ENCODE results near the gene DNAJB12. TPM values are rescaled to one million over a fixed set of nuclear protein-coding genes. Genes with fewer than 3 reads are reported as not detected.
A peak's percentile ranks its signal among the peaks of the same experiment; 100 is the strongest.

DNAJB12 gene
- total RNA-seq, 1 experiment from 2014 or later = 25.8 TPM

DNA sequence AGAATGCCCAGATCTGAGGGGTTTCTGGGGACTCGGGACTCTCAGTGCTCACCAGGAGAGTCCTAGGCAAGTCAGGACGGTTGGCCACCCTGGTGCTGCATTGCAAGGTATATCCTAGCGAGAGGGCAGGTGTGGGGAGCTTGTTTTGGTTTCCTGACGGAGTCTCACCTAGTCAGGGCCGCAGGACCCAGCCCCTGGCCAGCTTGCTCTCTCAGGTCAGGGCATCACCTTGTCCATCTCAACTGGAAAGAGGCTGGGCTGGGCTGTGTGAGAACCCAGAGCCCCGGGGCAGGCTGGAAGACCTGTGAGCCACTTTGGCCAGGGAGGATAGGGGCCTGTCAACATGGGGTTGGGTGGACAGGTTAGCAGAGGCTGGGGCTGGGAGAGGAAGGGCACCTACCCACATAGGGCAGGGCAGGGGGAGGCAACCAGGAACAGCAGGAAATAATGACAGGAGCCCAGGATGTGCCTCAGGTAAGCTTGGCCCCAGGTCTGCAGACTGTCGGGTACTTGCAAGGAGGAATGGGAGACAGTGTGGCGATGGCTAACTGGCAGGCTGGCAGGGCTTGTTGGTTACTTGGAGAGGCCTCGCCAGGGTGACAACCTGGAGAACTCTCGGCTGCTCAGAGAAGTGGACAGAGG lies 31.5 kb downstream of the DNAJB12 start:
- DNase-seq (ENCODE audit: low read depth, low spot score) (no peak), ATAC-seq (no peak)
- ChIA-PET POLR2A (interaction anchor here (0.6 to 9.7 kb wide), 6 partner anchors 13 to 62 kb away, joined by 3 to 221 read pairs (median 116); partner anchors contain the start of gene DDIT4), RAD21 (ENCODE audit: low non-redundant PET in 1 of 2, low total read pairs in 2 of 2, uncharacterized antibody in 2 of 2, unreplicated experiment in 2 of 2) (no interaction called here), CTCF (interaction anchor here (1.1 kb wide), 1 partner anchor 9 kb away, joined by 5 read pairs; no protein-coding TSS in a partner anchor)
- Histone ChIP-seq H4K20me1 (ENCODE audit: insufficient read depth) (no peaks in the 10 kb centered on the region), H3K27me3 (ENCODE audit: insufficient read depth, low read length) (no peaks in the 10 kb centered on the region), H3K36me3 (ENCODE audit: control insufficient read depth in 1 of 2, insufficient read depth in 2 of 2, low read length in 2 of 2) (no peaks in the 10 kb centered on the region), H3K4me2 (ENCODE audit: low read length) (peak overlapping the region; percentile 76), H3K79me2 (ENCODE audit: insufficient read depth, low read length) (no peaks in the 10 kb centered on the region), H3K4me3 (replicated peaks in 1 of 2; ENCODE audit: low read depth in 1 of 2, low read length in 2 of 2) (peak overlapping the region in 1 of 2 experiments; percentile 30; a peak in 1 of 4 replicates), H3K9ac (ENCODE audit: low read length) (peak overlapping the region; percentile 69), H3K27ac (ENCODE audit: low read depth, low read length) (peak overlapping the region; percentile 89), H3K9me2 (ENCODE audit: insufficient read depth) (no peaks in the 10 kb centered on the region), H3K9me3 (ENCODE audit: control insufficient read depth in 1 of 2, insufficient read depth in 1 of 2, low read depth in 1 of 2, low read length in 2 of 2) (no peaks in the 10 kb centered on the region), H2AFZ (ENCODE audit: low read depth, low read length, poor library complexity, severe bottlenecking) (no peak overlapping the region), H3K4me1 (ENCODE audit: control insufficient read depth in 1 of 2, insufficient read depth in 2 of 2, low read length in 2 of 2) (peaks cover 75 to 93% of the 10 kb centered on the region in 2 experiments)
- BruUV-seq (replicated peaks) = no TSS peak
- TF ChIP-seq CEBPB (IDR thresholded peaks at IDR 0.05; ENCODE audit: low read depth) (no peak), ELF1 (IDR thresholded peaks at IDR 0.05; ENCODE audit: borderline replicate concordance, low read depth) (no peak), SRF (IDR thresholded peaks at IDR 0.05; ENCODE audit: low read depth) (no peak), POLR2A (IDR thresholded peaks at IDR 0.05; ENCODE audit: borderline replicate concordance, extremely low read depth, insufficient read depth, insufficient read length) (no peak), CBX3 (IDR thresholded peaks at IDR 0.05; ENCODE audit: low read depth) (no peak), FOSL1 (IDR thresholded peaks at IDR 0.05; ENCODE audit: low read depth) (no peak), SP1 (IDR thresholded peaks at IDR 0.05; ENCODE audit: low read depth) (no peak), EGR1 (IDR thresholded peaks at IDR 0.05; ENCODE audit: low read depth) (no peak), EZH2 (IDR thresholded peaks at IDR 0.05) (no peak), POLR2AphosphoS5 (IDR thresholded peaks at IDR 0.05; ENCODE audit: low read depth, low read length) (no peak; the same call in 1 of the 2 replicates), EZH2phosphoT487 (IDR thresholded peaks at IDR 0.05; ENCODE audit: borderline replicate concordance) (no peak), RAD21 (IDR thresholded peaks at IDR 0.05; ENCODE audit: low read depth) (no peak), ZFX (IDR thresholded peaks at IDR 0.05) (no peak), TCF7L2 (IDR thresholded peaks at IDR 0.05; ENCODE audit: borderline replicate concordance, extremely low read depth, insufficient read depth, insufficient read length) (no peak)
- TF ChIP-seq, protein P1, sequence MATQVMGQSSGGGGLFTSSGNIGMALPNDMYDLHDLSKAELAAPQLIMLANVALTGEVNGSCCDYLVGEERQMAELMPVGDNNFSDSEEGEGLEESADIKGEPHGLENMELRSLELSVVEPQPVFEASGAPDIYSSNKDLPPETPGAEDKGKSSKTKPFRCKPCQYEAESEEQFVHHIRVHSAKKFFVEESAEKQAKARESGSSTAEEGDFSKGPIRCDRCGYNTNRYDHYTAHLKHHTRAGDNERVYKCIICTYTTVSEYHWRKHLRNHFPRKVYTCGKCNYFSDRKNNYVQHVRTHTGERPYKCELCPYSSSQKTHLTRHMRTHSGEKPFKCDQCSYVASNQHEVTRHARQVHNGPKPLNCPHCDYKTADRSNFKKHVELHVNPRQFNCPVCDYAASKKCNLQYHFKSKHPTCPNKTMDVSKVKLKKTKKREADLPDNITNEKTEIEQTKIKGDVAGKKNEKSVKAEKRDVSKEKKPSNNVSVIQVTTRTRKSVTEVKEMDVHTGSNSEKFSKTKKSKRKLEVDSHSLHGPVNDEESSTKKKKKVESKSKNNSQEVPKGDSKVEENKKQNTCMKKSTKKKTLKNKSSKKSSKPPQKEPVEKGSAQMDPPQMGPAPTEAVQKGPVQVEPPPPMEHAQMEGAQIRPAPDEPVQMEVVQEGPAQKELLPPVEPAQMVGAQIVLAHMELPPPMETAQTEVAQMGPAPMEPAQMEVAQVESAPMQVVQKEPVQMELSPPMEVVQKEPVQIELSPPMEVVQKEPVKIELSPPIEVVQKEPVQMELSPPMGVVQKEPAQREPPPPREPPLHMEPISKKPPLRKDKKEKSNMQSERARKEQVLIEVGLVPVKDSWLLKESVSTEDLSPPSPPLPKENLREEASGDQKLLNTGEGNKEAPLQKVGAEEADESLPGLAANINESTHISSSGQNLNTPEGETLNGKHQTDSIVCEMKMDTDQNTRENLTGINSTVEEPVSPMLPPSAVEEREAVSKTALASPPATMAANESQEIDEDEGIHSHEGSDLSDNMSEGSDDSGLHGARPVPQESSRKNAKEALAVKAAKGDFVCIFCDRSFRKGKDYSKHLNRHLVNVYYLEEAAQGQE (IDR thresholded peaks at IDR 0.05; ENCODE audit: low read depth) = no peak
- TF ChIP-seq, protein P2, sequence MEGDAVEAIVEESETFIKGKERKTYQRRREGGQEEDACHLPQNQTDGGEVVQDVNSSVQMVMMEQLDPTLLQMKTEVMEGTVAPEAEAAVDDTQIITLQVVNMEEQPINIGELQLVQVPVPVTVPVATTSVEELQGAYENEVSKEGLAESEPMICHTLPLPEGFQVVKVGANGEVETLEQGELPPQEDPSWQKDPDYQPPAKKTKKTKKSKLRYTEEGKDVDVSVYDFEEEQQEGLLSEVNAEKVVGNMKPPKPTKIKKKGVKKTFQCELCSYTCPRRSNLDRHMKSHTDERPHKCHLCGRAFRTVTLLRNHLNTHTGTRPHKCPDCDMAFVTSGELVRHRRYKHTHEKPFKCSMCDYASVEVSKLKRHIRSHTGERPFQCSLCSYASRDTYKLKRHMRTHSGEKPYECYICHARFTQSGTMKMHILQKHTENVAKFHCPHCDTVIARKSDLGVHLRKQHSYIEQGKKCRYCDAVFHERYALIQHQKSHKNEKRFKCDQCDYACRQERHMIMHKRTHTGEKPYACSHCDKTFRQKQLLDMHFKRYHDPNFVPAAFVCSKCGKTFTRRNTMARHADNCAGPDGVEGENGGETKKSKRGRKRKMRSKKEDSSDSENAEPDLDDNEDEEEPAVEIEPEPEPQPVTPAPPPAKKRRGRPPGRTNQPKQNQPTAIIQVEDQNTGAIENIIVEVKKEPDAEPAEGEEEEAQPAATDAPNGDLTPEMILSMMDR (IDR thresholded peaks at IDR 0.05 in 2 of 3, conservative IDR thresholded peaks at IDR 0.05 in 1 of 3; ENCODE audit: borderline replicate concordance in 1 of 3, insufficient read depth in 1 of 3, low read depth in 2 of 3, low read length in 2 of 3) = no peak
- TF ChIP-seq, protein P3, sequence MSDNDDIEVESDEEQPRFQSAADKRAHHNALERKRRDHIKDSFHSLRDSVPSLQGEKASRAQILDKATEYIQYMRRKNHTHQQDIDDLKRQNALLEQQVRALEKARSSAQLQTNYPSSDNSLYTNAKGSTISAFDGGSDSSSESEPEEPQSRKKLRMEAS (IDR thresholded peaks at IDR 0.05) = no peak
- intact Hi-C loops (cut with micrococcal nuclease) = loop anchor here (10.0 kb wide), 1 partner anchor 458 kb away; no protein-coding TSS in a partner anchor

Data from HCT116 (cell line).